CD4-positive, alpha-beta T cell (primary cell): Measurements from ENCODE around the gene GDE1. TPM values are rescaled to one million over a fixed set of nuclear protein-coding genes. Genes with fewer than 3 reads are reported as not detected.

Experiments
- ATAC-seq: fragments of 200-7000 bp; cut with Tn5 transposase; one replicate; pipeline ENCODE4 v1.10.0; 2022; ENCODE audit warnings: mild to moderate bottlenecking; ENCODE audit not compliant: poor library complexity
- CTCF ChIA-PET: fragments of 350-600 bp; sonication (Branson Sonifier 250); formaldehyde crosslinking; loops from one replicate; lab custom pipeline; 2021; ENCODE audit warnings: antibody characterized with exemption, inconsistent platforms; lab: Charles Lee
- POLR2A ChIA-PET: fragments of 350-600 bp; sonication (Branson Sonifier 250); formaldehyde crosslinking; loops from one replicate; lab custom pipeline; 2021; ENCODE audit warnings: antibody characterized with exemption, inconsistent platforms; lab: Charles Lee
- DNase-seq, 14 experiments: peaks; one replicate each; pipeline ENCODE4 v3.0.0-alpha.2; 2013 to 2020; ENCODE audit warnings: mixed read lengths in 2 of 14
- H3K27ac ChIP-seq, 2 donors: one replicate each; pipeline versions ENCODE4 v1.5.1 to v1.7.0; 2013; ENCODE audit warnings: low read length in 2 of 2, low read depth in 1 of 2, mild to moderate bottlenecking in 1 of 2
- H3K27me3 ChIP-seq, 2 experiments: 1 replicate in 1 of 2; 2 replicates in 1 of 2; pipeline versions ENCODE4 v1.6.1 to v1.7.0; 2013; ENCODE audit warnings: low read length in 2 of 2, control low read depth in 1 of 2, mild to moderate bottlenecking in 1 of 2, moderate library complexity in 1 of 2; ENCODE audit not compliant: insufficient read depth in 2 of 2, control insufficient read depth in 1 of 2
- H3K36me3 ChIP-seq: one replicate; pipeline ENCODE4 v1.6.1; 2013; ENCODE audit warnings: low read length, control low read depth; ENCODE audit not compliant: insufficient read depth
- H3K4me1 ChIP-seq: one replicate; pipeline ENCODE4 v1.6.1; 2013; ENCODE audit warnings: low read length, control low read depth; ENCODE audit not compliant: insufficient read depth
- H3K4me3 ChIP-seq: one replicate; pipeline ENCODE4 v1.5.1; 2013; ENCODE audit warnings: mild to moderate bottlenecking, low read length, moderate library complexity
- H3K9me3 ChIP-seq, 2 experiments: 1 replicate in 1 of 2; 2 replicates in 1 of 2; pipeline versions ENCODE4 v1.6.1 to v1.7.0; 2013; ENCODE audit warnings: low read length in 2 of 2, mild to moderate bottlenecking in 2 of 2, control low read depth in 1 of 2, moderate library complexity in 1 of 2; ENCODE audit not compliant: control insufficient read depth in 1 of 2, insufficient read depth in 1 of 2
- H3K27ac Mint-ChIP-seq: one replicate; pipeline ENCODE4 v1.8.0; 2020; ENCODE audit warnings: mixed read lengths
- H3K27me3 Mint-ChIP-seq: one replicate; pipeline ENCODE4 v1.8.0; 2021; ENCODE audit warnings: mixed read lengths
- H3K36me3 Mint-ChIP-seq: one replicate; pipeline ENCODE4 v1.8.0; 2021; ENCODE audit warnings: low read depth, mixed read lengths
- H3K4me1 Mint-ChIP-seq: one replicate; pipeline ENCODE4 v1.8.0; 2021; ENCODE audit warnings: low read depth, mixed read lengths
- H3K4me3 Mint-ChIP-seq: one replicate; pipeline ENCODE4 v1.8.0; 2020; ENCODE audit warnings: mild to moderate bottlenecking, mixed read lengths
- H3K9me3 Mint-ChIP-seq: one replicate; pipeline ENCODE4 v1.8.0; 2020; ENCODE audit warnings: mixed read lengths
- intact Hi-C, 2 experiments: fragments of 100-400 bp; cut with DNase I in 1 of 2; cut with micrococcal nuclease in 1 of 2; formaldehyde crosslinking; loops; one replicate each; pipeline versions ENCODE4 v1.15.1 to v1.9.0; 2023 to 2025; cut with DNase I, micrococcal nuclease
- total RNA-seq, 174 experiments: library from RNA in 2 of 174; stranded (reverse) in 2 of 174; gene quantifications; one replicate each; pipeline ENCODE4 v1.2.3 and lab custom pipeline; 2021 to 2026
- TF ChIP-seq, protein P1 (sequence below): fragments of 200-600 bp; IDR thresholded peaks from one replicate; pipeline ENCODE4 v1.8.0; 2022; ENCODE audit warnings: antibody characterized with exemption, mild to moderate bottlenecking

The GDE1 gene
- total RNA-seq, 2 experiments from 2014 or later: 22.0 to 22.2 TPM

DNA sequence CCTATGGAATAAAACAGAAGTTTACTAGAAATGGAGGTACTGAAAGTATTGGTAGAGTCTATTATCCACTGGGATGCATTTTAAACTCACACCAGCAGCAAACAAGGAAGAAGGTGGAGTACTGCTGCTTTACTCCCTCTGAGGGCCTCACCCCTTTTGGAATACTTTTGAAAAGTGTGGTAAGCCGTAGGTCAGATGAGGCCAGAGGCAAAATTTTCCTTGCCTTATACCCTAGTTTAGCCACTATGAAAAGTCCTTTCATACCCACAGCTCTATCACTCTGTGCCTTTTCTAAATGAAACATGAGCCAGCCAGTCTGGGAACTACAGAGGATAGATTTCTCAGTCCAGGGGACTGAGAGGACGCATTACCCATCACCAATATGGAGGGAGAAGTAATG, 14.0 kb downstream of the GDE1 start:
- TF ChIP-seq, protein P1, sequence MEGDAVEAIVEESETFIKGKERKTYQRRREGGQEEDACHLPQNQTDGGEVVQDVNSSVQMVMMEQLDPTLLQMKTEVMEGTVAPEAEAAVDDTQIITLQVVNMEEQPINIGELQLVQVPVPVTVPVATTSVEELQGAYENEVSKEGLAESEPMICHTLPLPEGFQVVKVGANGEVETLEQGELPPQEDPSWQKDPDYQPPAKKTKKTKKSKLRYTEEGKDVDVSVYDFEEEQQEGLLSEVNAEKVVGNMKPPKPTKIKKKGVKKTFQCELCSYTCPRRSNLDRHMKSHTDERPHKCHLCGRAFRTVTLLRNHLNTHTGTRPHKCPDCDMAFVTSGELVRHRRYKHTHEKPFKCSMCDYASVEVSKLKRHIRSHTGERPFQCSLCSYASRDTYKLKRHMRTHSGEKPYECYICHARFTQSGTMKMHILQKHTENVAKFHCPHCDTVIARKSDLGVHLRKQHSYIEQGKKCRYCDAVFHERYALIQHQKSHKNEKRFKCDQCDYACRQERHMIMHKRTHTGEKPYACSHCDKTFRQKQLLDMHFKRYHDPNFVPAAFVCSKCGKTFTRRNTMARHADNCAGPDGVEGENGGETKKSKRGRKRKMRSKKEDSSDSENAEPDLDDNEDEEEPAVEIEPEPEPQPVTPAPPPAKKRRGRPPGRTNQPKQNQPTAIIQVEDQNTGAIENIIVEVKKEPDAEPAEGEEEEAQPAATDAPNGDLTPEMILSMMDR: no peak
- POLR2A ChIA-PET: no interaction called here
- H3K36me3 ChIP-seq: peaks cover 63% of the 10 kb centered on the region
- H3K9me3 ChIP-seq: no peaks in the 10 kb centered on the region
- Mint-ChIP-seq H3K27ac (no peak overlapping the region), H3K36me3 (peaks cover 80% of the 10 kb centered on the region), H3K9me3 (no peaks in the 10 kb centered on the region), H3K27me3 (no peaks in the 10 kb centered on the region), H3K4me3 (no peak overlapping the region), H3K4me1 (peaks cover 7% of the 10 kb centered on the region)
- no peaks in the 10 kb centered on the region for H3K4me1 ChIP-seq
- no peak overlapping the region for H3K4me3 ChIP-seq
- ATAC-seq (no peak), DNase-seq (no peak)
- intact Hi-C loops: no loop called here
- CTCF ChIA-PET: interaction anchor here (1.2 kb wide), 1 partner anchor 422 kb away, joined by 3 read pairs; no protein-coding TSS in a partner anchor
- no peak overlapping the region for H3K27ac ChIP-seq
- H3K27me3 ChIP-seq: no peaks in the 10 kb centered on the region

DNA sequence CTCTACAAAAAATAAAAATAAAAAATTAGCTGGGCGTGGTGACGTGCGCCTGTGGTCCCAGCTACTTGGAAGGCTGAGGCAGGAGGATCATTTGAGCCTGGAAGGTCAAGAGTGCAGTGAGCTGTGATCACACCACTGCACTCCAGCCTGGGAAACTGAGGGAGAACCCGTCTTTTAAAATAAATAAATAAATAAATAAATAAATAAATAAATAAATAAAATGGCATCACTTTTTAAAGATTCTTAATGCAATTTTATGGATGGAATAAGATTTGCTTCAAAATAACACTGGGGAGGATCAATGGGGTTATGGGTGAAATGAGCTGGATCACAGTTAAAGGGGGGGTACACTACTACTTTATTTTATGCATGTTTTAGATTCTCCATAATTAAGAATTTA, 14.9 kb downstream of the GDE1 start:
- no peaks in the 10 kb centered on the region for H3K9me3 ChIP-seq
- no peak overlapping the region for H3K27ac ChIP-seq
- ATAC-seq (no peak), DNase-seq (no peak)
- H3K27me3 ChIP-seq: no peaks in the 10 kb centered on the region
- intact Hi-C loops: no loop called here
- TF ChIP-seq, protein P1: no peak
- Mint-ChIP-seq H3K36me3 (peaks cover 79% of the 10 kb centered on the region), H3K27ac (no peak overlapping the region), H3K27me3 (no peaks in the 10 kb centered on the region), H3K9me3 (no peaks in the 10 kb centered on the region), H3K4me3 (no peak overlapping the region), H3K4me1 (no peaks in the 10 kb centered on the region)
- H3K4me1 ChIP-seq: no peaks in the 10 kb centered on the region
- ChIA-PET POLR2A (interaction anchor here (0.6 kb wide), 1 partner anchor 12 kb away, joined by 4 read pairs; no protein-coding TSS in a partner anchor), CTCF (no interaction called here)
- peaks cover 57% of the 10 kb centered on the region for H3K36me3 ChIP-seq
- H3K4me3 ChIP-seq: no peak overlapping the region

DNA sequence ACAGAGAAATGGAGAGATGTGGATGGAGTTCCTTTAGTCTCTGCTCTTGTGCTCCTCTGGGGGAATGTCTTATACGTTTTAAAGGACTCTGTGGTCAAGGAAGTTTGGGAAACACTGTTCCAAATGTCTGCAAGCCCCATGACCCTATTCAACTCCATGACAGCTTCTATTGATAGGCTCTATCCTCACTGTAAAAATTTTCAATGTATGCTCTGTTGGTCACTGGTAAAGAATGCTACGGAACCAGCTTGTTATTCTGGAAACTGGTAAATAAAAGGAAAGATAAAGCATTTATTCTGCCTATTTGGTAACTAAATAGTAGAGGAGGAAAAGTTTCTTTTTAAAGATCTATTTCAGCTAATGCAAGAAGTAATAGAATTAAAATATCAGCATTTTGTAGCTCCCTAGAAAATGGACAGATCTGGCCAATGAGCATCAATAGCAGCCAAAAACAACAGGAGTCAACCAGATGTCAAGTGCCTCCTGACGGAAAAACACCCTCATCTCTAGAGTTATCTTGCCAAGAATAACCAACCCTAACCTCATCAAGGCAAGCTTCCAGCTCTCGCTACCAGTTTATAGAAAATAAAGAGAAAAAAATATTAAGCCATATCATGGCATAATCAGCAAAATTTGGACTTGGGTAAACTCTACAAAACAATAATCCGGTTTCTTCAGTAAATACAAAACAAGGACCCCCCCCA, 16.1 kb downstream of the GDE1 start:
- Histone ChIP-seq H3K9me3 (no peaks in the 10 kb centered on the region), H3K27ac (no peak overlapping the region), H3K4me3 (no peak overlapping the region), H3K27me3 (no peaks in the 10 kb centered on the region), H3K36me3 (peaks cover 68% of the 10 kb centered on the region), H3K4me1 (no peaks in the 10 kb centered on the region)
- H3K4me1 Mint-ChIP-seq: no peaks in the 10 kb centered on the region
- ChIA-PET POLR2A (no interaction called here), CTCF (no interaction called here)
- TF ChIP-seq, protein P1: no peak
- intact Hi-C loops: no loop called here
- H3K27me3 Mint-ChIP-seq: no peaks in the 10 kb centered on the region
- ATAC-seq (no peak), DNase-seq (no peak)
- no peaks in the 10 kb centered on the region for H3K9me3 Mint-ChIP-seq
- H3K27ac Mint-ChIP-seq: no peak overlapping the region
- no peak overlapping the region for H3K4me3 Mint-ChIP-seq
- peaks cover 80% of the 10 kb centered on the region for H3K36me3 Mint-ChIP-seq
